Neuronal stem cell (in vitro differentiated cells): Measurements from ENCODE around the gene CHST8.
A peak's percentile ranks its signal among the peaks of the same experiment; 100 is the strongest.

Source experiments
- DNase-seq: peaks from one replicate; pipeline ENCODE4 v3.0.0-alpha.2; 2013; ENCODE audit warnings: low spot score
- H2AFZ ChIP-seq: one replicate; pipeline ENCODE4 v1.6.1; 2013; ENCODE audit warnings: mild to moderate bottlenecking, low read length, inconsistent platforms
- H2AK5ac ChIP-seq: 2 replicates; pipeline ENCODE4 v1.6.1; 2013; ENCODE audit warnings: low read depth, mild to moderate bottlenecking, inconsistent platforms, low read length, moderate library complexity, mixed read lengths
- H2BK120ac ChIP-seq: 2 replicates; pipeline ENCODE4 v1.6.1; 2013; ENCODE audit warnings: low read depth, mild to moderate bottlenecking, inconsistent platforms, low read length, moderate library complexity, mixed read lengths
- H2BK12ac ChIP-seq: one replicate; pipeline ENCODE4 v1.6.1; 2013; ENCODE audit warnings: low read length, inconsistent platforms
- H2BK15ac ChIP-seq: 2 replicates; pipeline ENCODE4 v1.6.1; 2013; ENCODE audit warnings: mild to moderate bottlenecking, low read length, inconsistent platforms, mixed read lengths
- H2BK5ac ChIP-seq: one replicate; pipeline ENCODE4 v1.6.1; 2013; ENCODE audit warnings: inconsistent platforms, mild to moderate bottlenecking, low read length, moderate library complexity
- H3K14ac ChIP-seq: one replicate; pipeline ENCODE4 v1.6.1; 2013; ENCODE audit warnings: low read length, inconsistent platforms
- H3K18ac ChIP-seq: 2 replicates; pipeline ENCODE4 v1.6.1; 2013; ENCODE audit warnings: low read length, inconsistent platforms
- H3K23ac ChIP-seq: 2 replicates; pipeline ENCODE4 v1.6.1; 2013; ENCODE audit warnings: low read depth, mild to moderate bottlenecking, mixed read lengths, low read length, inconsistent platforms; ENCODE audit not compliant: poor library complexity
- H3K27ac ChIP-seq: replicated peaks from 3 replicates; pipeline ENCODE4 v1.5.1; 2013; ENCODE audit warnings: low read length, inconsistent platforms
- H3K27me3 ChIP-seq, 3 experiments: 2 replicates each; pipeline ENCODE4 v1.6.1; 2013; ENCODE audit warnings: low read length in 3 of 3, mild to moderate bottlenecking in 2 of 3, inconsistent platforms in 1 of 3, low read depth in 1 of 3, mixed read lengths in 1 of 3, moderate library complexity in 1 of 3; ENCODE audit not compliant: control insufficient read depth in 3 of 3, insufficient read depth in 3 of 3
- H3K36me3 ChIP-seq, 2 donors: replicated peaks in 1 of 2; 2 replicates each; pipeline ENCODE4 v1.6.1; 2013; ENCODE audit warnings: low read length in 2 of 2; ENCODE audit not compliant: control insufficient read depth in 2 of 2, insufficient read depth in 2 of 2
- H3K4ac ChIP-seq: 2 replicates; pipeline ENCODE4 v1.6.1; 2013; ENCODE audit warnings: inconsistent platforms, mild to moderate bottlenecking, low read length, moderate library complexity
- H3K4me1 ChIP-seq, 2 donors: 1 replicate in 1 of 2; 2 replicates in 1 of 2; pipeline ENCODE4 v1.6.1; 2013; ENCODE audit warnings: low read length in 2 of 2, low read depth in 1 of 2; ENCODE audit not compliant: control insufficient read depth in 2 of 2, insufficient read depth in 1 of 2
- H3K4me2 ChIP-seq: one replicate; pipeline ENCODE4 v1.6.1; 2013; ENCODE audit warnings: mild to moderate bottlenecking, low read length, inconsistent platforms; ENCODE audit not compliant: insufficient read depth, poor library complexity, severe bottlenecking
- H3K4me3 ChIP-seq, 2 donors: 2 replicates each; pipeline ENCODE4 v1.5.1; 2013; ENCODE audit warnings: low read length in 2 of 2, mild to moderate bottlenecking in 2 of 2, inconsistent platforms in 1 of 2, moderate library complexity in 1 of 2
- H3K79me1 ChIP-seq: one replicate; pipeline ENCODE4 v1.6.1; 2013; ENCODE audit warnings: low read depth, mild to moderate bottlenecking, inconsistent platforms, low read length, moderate library complexity
- H3K9ac ChIP-seq: one replicate; pipeline ENCODE4 v1.6.1; 2013; ENCODE audit warnings: mild to moderate bottlenecking, low read depth, low read length, inconsistent platforms; ENCODE audit not compliant: poor library complexity
- H3K9me3 ChIP-seq, 2 donors: replicated peaks in 1 of 2; 2 replicates each; pipeline versions ENCODE3 to v1.6.1; 2013; ENCODE audit warnings: low read length in 2 of 2, mild to moderate bottlenecking in 2 of 2, inconsistent platforms in 1 of 2, low read depth in 1 of 2, mixed read lengths in 1 of 2, moderate library complexity in 1 of 2; ENCODE audit not compliant: control insufficient read depth in 2 of 2, insufficient read depth in 1 of 2
- H4K8ac ChIP-seq: one replicate; pipeline ENCODE4 v1.6.1; 2013; ENCODE audit warnings: low read depth, mild to moderate bottlenecking, inconsistent platforms, low read length, moderate library complexity
- H4K91ac ChIP-seq: one replicate; pipeline ENCODE4 v1.6.1; 2013; ENCODE audit warnings: low read length, low read depth, mild to moderate bottlenecking, inconsistent platforms; ENCODE audit not compliant: poor library complexity
- WGBS, 2 donors: extraction: QIAGEN DNeasy Blood & Tissue Kit; methylation state at CpG; one replicate each; pipeline ENCODE4 v1.1.7; 2013; ENCODE audit warnings: missing lambda C conversion rate in 2 of 2, mixed read lengths in 1 of 2; ENCODE audit not compliant: insufficient read length in 2 of 2, insufficient replicate concordance in 1 of 2; ENCODE audit errors: extremely low coverage in 2 of 2; 5-methylcytosine and 5-hydroxymethylcytosine counted together

CHST8 gene

DNA sequence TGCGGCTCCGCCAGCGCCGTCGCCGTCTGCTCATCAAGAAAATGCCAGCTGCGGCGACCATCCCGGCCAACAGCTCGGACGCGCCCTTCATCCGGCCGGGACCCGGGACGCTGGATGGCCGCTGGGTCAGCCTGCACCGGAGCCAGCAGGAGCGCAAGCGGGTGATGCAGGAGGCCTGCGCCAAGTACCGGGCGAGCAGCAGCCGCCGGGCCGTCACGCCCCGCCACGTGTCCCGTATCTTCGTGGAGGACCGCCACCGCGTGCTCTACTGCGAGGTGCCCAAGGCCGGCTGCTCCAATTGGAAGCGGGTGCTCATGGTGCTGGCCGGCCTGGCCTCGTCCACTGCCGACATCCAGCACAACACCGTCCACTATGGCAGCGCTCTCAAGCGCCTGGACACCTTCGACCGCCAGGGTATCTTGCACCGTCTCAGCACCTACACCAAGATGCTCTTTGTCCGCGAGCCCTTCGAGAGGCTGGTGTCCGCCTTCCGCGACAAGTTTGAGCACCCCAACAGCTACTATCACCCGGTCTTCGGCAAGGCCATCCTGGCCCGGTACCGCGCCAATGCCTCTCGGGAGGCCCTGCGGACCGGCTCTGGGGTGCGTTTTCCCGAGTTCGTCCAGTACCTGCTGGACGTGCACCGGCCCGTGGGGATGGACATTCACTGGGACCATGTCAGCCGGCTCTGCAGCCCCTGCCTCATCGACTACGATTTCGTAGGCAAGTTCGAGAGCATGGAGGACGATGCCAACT, 150.5 kb downstream of the CHST8 start:
- Histone ChIP-seq H3K18ac (no peak overlapping the region), H3K36me3 (no peaks in the 10 kb centered on the region), H2BK15ac (no peak overlapping the region), H3K4me2 (no peak overlapping the region), H3K4me3 (no peak overlapping the region), H3K14ac (peak overlapping the region; percentile 38), H3K23ac (peak overlapping the region; percentile 55), H4K8ac (peak overlapping the region; percentile 65), H3K79me1 (peaks cover 2% of the 10 kb centered on the region), H2BK12ac (no peak overlapping the region), H3K27ac (no peak overlapping the region), H2BK5ac (peak overlapping the region; percentile 66), H3K27me3 (peaks cover 0 to 18% (median 4%) of the 10 kb centered on the region in 3 experiments), H2BK120ac (no peak overlapping the region), H3K9ac (peak overlapping the region; percentile 72), H3K9me3 (no peaks in the 10 kb centered on the region), H2AFZ (no peak overlapping the region), H4K91ac (no peak overlapping the region), H3K4ac (no peak overlapping the region), H3K4me1 (no peaks in the 10 kb centered on the region), H2AK5ac (no peak overlapping the region)
- WGBS, 2 donors, result no CpG with 5 or more reads among the region's 72 CpGs
- DNase-seq, result no peak

GRCh38 chr19:33772858-33773180, 151.1 kb downstream of the CHST8 start:
- Histone ChIP-seq H2AK5ac (peak overlapping the region; percentile 46), H3K9ac (no peak overlapping the region), H3K27me3 (peaks cover 0 to 18% (median 4%) of the 10 kb centered on the region in 3 experiments), H2BK5ac (no peak overlapping the region), H2BK15ac (no peak overlapping the region), H3K4me1 (peaks cover 0 to 2% of the 10 kb centered on the region in 2 donors), H2BK120ac (no peak overlapping the region), H3K18ac (peak overlapping the region; percentile 28), H3K4ac (no peak overlapping the region), H4K8ac (peak overlapping the region; percentile 65), H3K4me2 (no peak overlapping the region), H3K27ac (no peak overlapping the region), H2AFZ (no peak overlapping the region), H2BK12ac (no peak overlapping the region), H3K79me1 (peaks cover 2% of the 10 kb centered on the region), H4K91ac (no peak overlapping the region), H3K4me3 (no peak overlapping the region), H3K23ac (peak overlapping the region; percentile 31), H3K9me3 (no peaks in the 10 kb centered on the region), H3K36me3 (no peaks in the 10 kb centered on the region), H3K14ac (no peak overlapping the region)
- DNase-seq, result no peak
- no CpG with 5 or more reads among the region's 23 CpGs for WGBS, 2 donors

DNA sequence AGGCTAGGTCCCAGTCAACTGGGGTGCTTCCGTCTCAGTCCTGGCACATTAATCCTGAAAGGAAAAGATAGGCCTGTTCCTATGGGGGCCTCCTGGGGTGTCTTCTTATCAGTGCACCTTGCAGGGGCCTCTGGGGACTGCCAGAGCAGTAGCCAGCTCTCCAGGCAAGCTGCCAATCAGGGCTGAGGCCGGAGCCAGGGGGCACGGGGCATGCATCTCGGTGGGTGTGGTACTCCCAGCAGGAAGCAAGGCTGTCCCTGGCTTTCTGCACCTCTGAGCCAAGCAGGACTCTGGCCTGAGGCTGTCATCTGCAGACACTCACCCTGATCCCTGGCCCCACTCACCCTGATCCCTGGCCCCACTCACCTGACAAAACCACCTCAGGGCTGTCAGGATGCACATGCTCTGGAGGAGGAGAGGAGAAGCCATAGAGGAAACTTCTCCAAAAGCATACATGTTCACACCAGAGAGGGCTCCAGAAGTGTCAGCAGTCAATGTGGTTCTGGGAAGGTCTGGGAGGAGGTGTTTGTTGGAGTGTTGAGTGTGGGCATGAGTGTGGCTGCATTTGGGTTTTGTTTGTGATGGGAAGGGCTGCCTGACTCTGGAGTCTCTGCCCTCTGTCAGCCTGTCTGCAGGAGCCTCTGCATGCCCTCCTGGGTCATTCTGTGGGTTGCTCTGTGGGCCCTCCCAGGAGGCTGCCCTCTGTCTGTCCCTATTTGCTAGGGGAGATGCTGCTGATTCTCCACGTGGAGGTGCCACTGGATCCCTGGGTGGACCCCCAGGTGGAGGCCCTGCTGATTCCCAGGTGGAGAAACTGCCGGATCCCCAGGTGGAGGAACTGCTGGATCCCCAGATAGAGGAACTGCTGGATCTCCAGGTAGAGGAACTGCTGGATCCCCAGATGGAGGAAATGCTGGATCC, 152.2 kb downstream of the CHST8 start:
- Histone ChIP-seq H3K18ac (no peak overlapping the region), H4K91ac (no peak overlapping the region), H2BK5ac (no peak overlapping the region), H3K79me1 (peaks cover 2% of the 10 kb centered on the region), H3K4me1 (peaks cover 5 to 6% of the 10 kb centered on the region in 2 donors), H3K4ac (no peak overlapping the region), H3K9me3 (peaks cover 0 to 4% of the 10 kb centered on the region in 2 donors), H3K36me3 (no peaks in the 10 kb centered on the region), H3K4me3 (no peak overlapping the region), H4K8ac (no peak overlapping the region), H2BK12ac (no peak overlapping the region), H2BK120ac (no peak overlapping the region), H3K27me3 (peaks cover 2 to 24% (median 12%) of the 10 kb centered on the region in 3 experiments), H3K14ac (peak overlapping the region; percentile 38), H2BK15ac (no peak overlapping the region), H3K9ac (no peak overlapping the region), H3K27ac (no peak overlapping the region), H3K4me2 (no peak overlapping the region), H2AK5ac (no peak overlapping the region), H3K23ac (no peak overlapping the region), H2AFZ (no peak overlapping the region)
- DNase-seq, result no peak
- WGBS, 2 donors, result no CpG with 5 or more reads among the region's 6 CpGs

- WGBS, 2 donors, result no CpG with 5 or more reads among the region's 6 CpGs
- Histone ChIP-seq H2BK120ac (no peak overlapping the region), H3K9ac (peak overlapping the region; percentile 60), H3K36me3 (no peaks in the 10 kb centered on the region), H3K79me1 (peaks cover 2% of the 10 kb centered on the region), H2BK15ac (no peak overlapping the region), H2AK5ac (no peak overlapping the region), H3K27ac (no peak overlapping the region), H2BK12ac (no peak overlapping the region), H3K4me2 (no peak overlapping the region), H3K23ac (peak overlapping the region; percentile 65), H3K4me1 (peaks cover 5 to 6% of the 10 kb centered on the region in 2 donors), H3K4me3 (no peak overlapping the region), H2BK5ac (no peak overlapping the region), H3K4ac (peak overlapping the region; percentile 58), H2AFZ (no peak overlapping the region), H4K8ac (no peak overlapping the region), H4K91ac (no peak overlapping the region), H3K9me3 (peaks cover 0 to 4% of the 10 kb centered on the region in 2 donors), H3K14ac (peak overlapping the region; percentile 76), H3K27me3 (peaks cover 2 to 26% (median 17%) of the 10 kb centered on the region in 3 experiments), H3K18ac (peak overlapping the region; percentile 5)
- DNase-seq, result no peak
Measured at GRCh38 chr19:33774751-33775150, 153.0 kb downstream of the CHST8 start.
